Breast epithelium (tissue), 4 donors: ENCODE measurements around the gene DHRS7B. TPM values are rescaled to one million over a fixed set of nuclear protein-coding genes. Genes with fewer than 3 reads are reported as not detected.
A peak's percentile ranks its signal among the peaks of the same experiment; 100 is the strongest.
"Not testable (repeated sequence)": the region's sequence is repeated elsewhere in the genome, so short reads cannot be mapped to it uniquely, and the experiment has no call there.

Experiments used
- DNase-seq, 2 donors: peaks; one replicate each; pipeline ENCODE4 v3.0.0-alpha.2; 2019; ENCODE audit warnings: low spot score in 2 of 2
- H3K27ac ChIP-seq, 2 donors: fragments of 200-600 bp; sonication (generic) in 1 of 2; one replicate each; pipeline ENCODE4 v1.5.1; 2016 to 2019; ENCODE audit warnings: mild to moderate bottlenecking in 1 of 2
- H3K27me3 ChIP-seq, 2 donors: fragments of 200-600 bp; sonication (generic) in 1 of 2; one replicate each; pipeline versions ENCODE4 v1.5.1 to v1.6.0; 2017 to 2019; ENCODE audit warnings: control low read depth in 1 of 2, mild to moderate bottlenecking in 1 of 2
- H3K36me3 ChIP-seq: fragments of 200-600 bp; one replicate; pipeline ENCODE4 v1.5.1; 2019
- H3K4me1 ChIP-seq, 2 donors: fragments of 200-600 bp; sonication (generic); one replicate each; pipeline ENCODE4 v1.5.1; 2016 to 2019; ENCODE audit warnings: control low read depth in 1 of 2
- H3K4me3 ChIP-seq, 3 donors: fragments of 200-600 bp; sonication (generic); 1 replicate in 2 of 3; 2 replicates in 1 of 3; pipeline ENCODE4 v1.5.1; 2016 to 2019; ENCODE audit warnings: mild to moderate bottlenecking in 3 of 3, moderate library complexity in 2 of 3
- H3K9me3 ChIP-seq, 2 donors: fragments of 200-600 bp; sonication (generic) in 1 of 2; one replicate each; pipeline ENCODE4 v1.5.1; 2016 to 2019; ENCODE audit warnings: control low read depth in 1 of 2
- CTCF ChIP-seq, 3 donors: fragments of 450-650 bp; IDR thresholded peaks; one replicate each; pipeline ENCODE4 v1.5.1; 2016 to 2017; ENCODE audit warnings: antibody characterized with exemption in 3 of 3, mild to moderate bottlenecking in 3 of 3, moderate library complexity in 3 of 3
- POLR2A ChIP-seq: fragments of 450-650 bp; IDR thresholded peaks from one replicate; pipeline ENCODE4 v1.6.1; 2016; ENCODE audit warnings: antibody characterized with exemption, mild to moderate bottlenecking, moderate library complexity
- POLR2AphosphoS5 ChIP-seq, 3 donors: sonication (generic); formaldehyde crosslinking; IDR thresholded peaks; one replicate each; pipeline ENCODE4 v1.6.1; 2017; ENCODE audit warnings: antibody characterized with exemption in 3 of 3
- intact Hi-C: fragments of 100-400 bp; cut with DNase I; formaldehyde crosslinking; loops from one replicate; pipeline ENCODE4 v1.15.1; 2023; ENCODE audit warnings: low total_unique reads
- total RNA-seq, 3 donors: library from RNA; depleted of rRNA; stranded (reverse); fragments of >200 nt; gene quantifications; one replicate each; pipeline ENCODE4 v1.1.0, GENCODE V29; 2016

DHRS7B gene
- total RNA-seq: 10 to 100 TPM; 53.7 to 64.0 (median 60.9) TPM

GRCh38 chr17:21126645-21127508 lies at the start of gene DHRS7B:
TSS of gene DHRS7B (plus strand) at chr17:21126964. CDS start at chr17:21126972, 8 bp downstream.
- peak; percentile 96 for DNase-seq
- intact Hi-C loops: no loop called here
- H3K27me3 ChIP-seq: no peaks in the 10 kb centered on the region
- no peaks in the 10 kb centered on the region for H3K9me3 ChIP-seq
- H3K27ac ChIP-seq: peak within 1 kb of the TSS; percentile 94 to 97
- no peak for TF ChIP-seq CTCF (IDR thresholded peaks at IDR 0.05)
- TF ChIP-seq POLR2AphosphoS5 (IDR thresholded peaks at IDR 0.05): peak; percentile 66 to 94 (median 81)
- peak; percentile 44 for TF ChIP-seq POLR2A
- H3K4me3 ChIP-seq: peak within 1 kb of the TSS; percentile 68 to 83 (median 79)
- H3K4me1 ChIP-seq: peaks cover 0 to 8% of the 10 kb centered on the region in 2 donors
- H3K36me3 ChIP-seq: no peaks in the 10 kb centered on the region

GRCh38 chr17:21077281-21077680 lies 49.5 kb upstream of the DHRS7B start:
- TF ChIP-seq CTCF (IDR thresholded peaks at IDR 0.05) (no peak), POLR2AphosphoS5 (IDR thresholded peaks at IDR 0.05) (no peak), POLR2A (no peak)
- Histone ChIP-seq H3K4me1 (no peaks in the 10 kb centered on the region), H3K9me3 (no peaks in the 10 kb centered on the region), H3K27me3 (no peaks in the 10 kb centered on the region), H3K4me3 (no peak overlapping the region), H3K36me3 (no peaks in the 10 kb centered on the region), H3K27ac (no peak overlapping the region)
- no peak for DNase-seq
- intact Hi-C loops: no loop called here

GRCh38 chr17:21078016-21078780 lies 48.6 kb upstream of the DHRS7B start:
- Histone ChIP-seq H3K4me3 (no peak overlapping the region), H3K9me3 (no peaks in the 10 kb centered on the region), H3K4me1 (no peaks in the 10 kb centered on the region), H3K36me3 (no peaks in the 10 kb centered on the region), H3K27me3 (no peaks in the 10 kb centered on the region), H3K27ac (no peak overlapping the region)
- TF ChIP-seq POLR2A (no peak), CTCF (IDR thresholded peaks at IDR 0.05) (no peak), POLR2AphosphoS5 (IDR thresholded peaks at IDR 0.05) (no peak)
- no peak for DNase-seq
- intact Hi-C loops: no loop called here

GRCh38 chr17:21079196-21079595 lies 47.6 kb upstream of the DHRS7B start:
- no peaks in the 10 kb centered on the region for H3K27me3 ChIP-seq
- intact Hi-C loops: no loop called here
- DNase-seq: no peak
- no peak overlapping the region for H3K27ac ChIP-seq
- no peaks in the 10 kb centered on the region for H3K9me3 ChIP-seq
- H3K36me3 ChIP-seq: no peaks in the 10 kb centered on the region
- H3K4me1 ChIP-seq: no peaks in the 10 kb centered on the region
- TF ChIP-seq POLR2AphosphoS5 (IDR thresholded peaks at IDR 0.05) (no peak), CTCF (IDR thresholded peaks at IDR 0.05) (no peak), POLR2A (no peak)
- H3K4me3 ChIP-seq: no peak overlapping the region

- intact Hi-C loops: no loop called here
- Histone ChIP-seq H3K27ac (no peak overlapping the region), H3K4me3 (no peak overlapping the region), H3K9me3 (no peaks in the 10 kb centered on the region), H3K27me3 (no peaks in the 10 kb centered on the region), H3K4me1 (no peaks in the 10 kb centered on the region), H3K36me3 (no peaks in the 10 kb centered on the region)
- DNase-seq: no peak
- TF ChIP-seq POLR2AphosphoS5 (IDR thresholded peaks at IDR 0.05) (no peak), CTCF (IDR thresholded peaks at IDR 0.05) (no peak), POLR2A (no peak)
Measured at GRCh38 chr17:21082001-21082436, 44.7 kb upstream of the DHRS7B start.

- H3K9me3 ChIP-seq, H3K4me3 ChIP-seq, DNase-seq, H3K27me3 ChIP-seq, intact Hi-C loops, H3K4me1 ChIP-seq, H3K27ac ChIP-seq, H3K36me3 ChIP-seq: not testable (repeated sequence)
Measured at GRCh38 chr17:21085280-21085679, 41.5 kb upstream of the DHRS7B start.
